ENCODE results near the gene SUMF1. TPM values are rescaled to one million over a fixed set of nuclear protein-coding genes. Genes with fewer than 3 reads are reported as not detected.

The SUMF1 gene
- total and polyA plus RNA-seq, 2 of the 13 experiments (the other 11 are each of a cell fraction or from before 2014, with no cell fraction given), result 18.5 to 28.9 TPM

GRCh38 chr3:4466741-4467521 is at the start of gene SUMF1 (continued):
- TF ChIP-seq MTA3 (CRISPR knock-in tag; IDR thresholded peaks at IDR 0.05) (no peak), SATB2 (CRISPR knock-in tag; IDR thresholded peaks at IDR 0.05) (peak; percentile 53; the same call in 1 of the 2 replicates), FOXJ3 (CRISPR knock-in tag; IDR thresholded peaks at IDR 0.05; ENCODE audit: borderline replicate concordance) (0 out of 2 replicates have a peak, but pooled peaks have one; percentile 12), HNF1A (IDR thresholded peaks at IDR 0.05; ENCODE audit: low read depth) (no peak), HNF1A (CRISPR knock-in tag; IDR thresholded peaks at IDR 0.05; ENCODE audit: borderline replicate concordance) (peak; percentile 57; the same call in 1 of the 2 replicates), AKNA (CRISPR knock-in tag; IDR thresholded peaks at IDR 0.05; ENCODE audit: borderline replicate concordance) (no peak), ETS1 (CRISPR knock-in tag; IDR thresholded peaks at IDR 0.05) (no peak), TIGD3 (CRISPR knock-in tag; IDR thresholded peaks at IDR 0.05; ENCODE audit: borderline replicate concordance) (0 out of 2 replicates have a peak, but pooled peaks have one; percentile 27), STAT6 (CRISPR knock-in tag; IDR thresholded peaks at IDR 0.05; ENCODE audit: borderline replicate concordance) (no peak), ARHGAP35 (CRISPR knock-in tag; IDR thresholded peaks at IDR 0.05; ENCODE audit: borderline replicate concordance) (peak; percentile 81; the same call in 1 of the 2 replicates)
- TF ChIP-seq, protein P1, sequence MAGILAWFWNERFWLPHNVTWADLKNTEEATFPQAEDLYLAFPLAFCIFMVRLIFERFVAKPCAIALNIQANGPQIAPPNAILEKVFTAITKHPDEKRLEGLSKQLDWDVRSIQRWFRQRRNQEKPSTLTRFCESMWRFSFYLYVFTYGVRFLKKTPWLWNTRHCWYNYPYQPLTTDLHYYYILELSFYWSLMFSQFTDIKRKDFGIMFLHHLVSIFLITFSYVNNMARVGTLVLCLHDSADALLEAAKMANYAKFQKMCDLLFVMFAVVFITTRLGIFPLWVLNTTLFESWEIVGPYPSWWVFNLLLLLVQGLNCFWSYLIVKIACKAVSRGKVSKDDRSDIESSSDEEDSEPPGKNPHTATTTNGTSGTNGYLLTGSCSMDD (CRISPR knock-in tag; IDR thresholded peaks at IDR 0.05), result no peak
